HFFc6 (cell line): Measurements from ENCODE around the gene NIPBL. TPM values are rescaled to one million over a fixed set of nuclear protein-coding genes. Genes with fewer than 3 reads are reported as not detected.

Experiments used
- DNase-seq: peaks from one replicate; pipeline ENCODE4 v3.0.0-alpha.2; 2018
- H3K27ac Mint-ChIP-seq: 2 replicates; pipeline ENCODE4 v1.8.0; 2020; ENCODE audit warnings: mild to moderate bottlenecking, mixed read lengths
- H3K27me3 Mint-ChIP-seq: 2 replicates; pipeline ENCODE4 v1.8.0; 2021; ENCODE audit warnings: mild to moderate bottlenecking, moderate library complexity, mixed read lengths; ENCODE audit not compliant: insufficient read depth
- H3K36me3 Mint-ChIP-seq: 2 replicates; pipeline ENCODE4 v1.8.0; 2021; ENCODE audit warnings: low read depth, mixed read lengths
- H3K4me1 Mint-ChIP-seq: 2 replicates; pipeline ENCODE4 v1.8.0; 2020; ENCODE audit warnings: low read depth, mixed read lengths
- H3K4me3 Mint-ChIP-seq: 2 replicates; pipeline ENCODE4 v1.8.0; 2020; ENCODE audit warnings: mild to moderate bottlenecking, moderate library complexity, mixed read lengths
- H3K9me3 Mint-ChIP-seq: 2 replicates; pipeline ENCODE4 v1.8.0; 2020; ENCODE audit warnings: mild to moderate bottlenecking, mixed read lengths
- CTCF ChIP-seq: fragments of 200-600 bp; sonication (generic); IDR thresholded peaks from 2 replicates; pipeline ENCODE4 v1.5.0; 2021; ENCODE audit warnings: antibody characterized with exemption, mild to moderate bottlenecking
- total RNA-seq, 6 experiments: library from RNA; stranded (reverse); fragmentation: NEBNext Ultra II Directional; extraction: Animal tissue kit (Norgen Biotek cat#: 25700); gene quantifications; 2 replicates in 1 of 6; 3 replicates in 5 of 6; pipeline ENCODE4 v1.2.3, GENCODE V29; 2021

Gene NIPBL
- total RNA-seq, 6 experiments from 2014 or later: 31.6 to 35.7 (median 32.6) TPM

- TF ChIP-seq CTCF: no peak
- no peaks in the 10 kb centered on the region for H3K9me3 Mint-ChIP-seq
- no peak overlapping the region for H3K4me3 Mint-ChIP-seq
- H3K27me3 Mint-ChIP-seq: no peaks in the 10 kb centered on the region; the same call in 1 of the 2 replicates
- H3K27ac Mint-ChIP-seq: no peak overlapping the region
- H3K36me3 Mint-ChIP-seq: peaks cover 16% of the 10 kb centered on the region
- H3K4me1 Mint-ChIP-seq: no peaks in the 10 kb centered on the region
- DNase-seq: no peak
These were observed 235.1 kb downstream of the NIPBL start for GRCh38 chr5:37111426-37112382.

GRCh38 chr5:37112383-37112991 is 235.9 kb downstream of the NIPBL start:
- H3K27me3 Mint-ChIP-seq: no peaks in the 10 kb centered on the region; the same call in 1 of the 2 replicates
- no peak for DNase-seq
- no peak overlapping the region for H3K4me3 Mint-ChIP-seq
- H3K9me3 Mint-ChIP-seq: no peaks in the 10 kb centered on the region
- H3K36me3 Mint-ChIP-seq: peaks cover 15% of the 10 kb centered on the region
- H3K27ac Mint-ChIP-seq: no peak overlapping the region
- TF ChIP-seq CTCF: no peak
- no peaks in the 10 kb centered on the region for H3K4me1 Mint-ChIP-seq
